Panc1 (cell line): ENCODE results near the gene OGN. TPM values are rescaled to one million over a fixed set of nuclear protein-coding genes. Genes with fewer than 3 reads are reported as not detected.

Source experiments
- ATAC-seq: fragments of 200-7000 bp; cut with Tn5 transposase; 2 replicates; pipeline ENCODE4 v1.9.1; 2020; ENCODE audit warnings: mild to moderate bottlenecking, moderate library complexity
- BruUV-seq: library from RNA; stranded (reverse); fragments of 400-500 nt; replicated peaks from 2 replicates; lab custom pipeline; 2021; lab: Mats Ljungman, UMichigan
- CTCF ChIA-PET: fragments of 300-600 bp; sonication (Branson Sonifier 250); formaldehyde crosslinking; loops from one replicate; lab custom pipeline; 2022; ENCODE audit warnings: antibody characterized with exemption; lab: Charles Lee
- POLR2A ChIA-PET: fragments of 300-600 bp; sonication (Branson Sonifier 250); formaldehyde crosslinking; loops from one replicate; lab custom pipeline; 2022; ENCODE audit warnings: antibody characterized with exemption; lab: Charles Lee
- DNase-seq: peaks from one replicate; pipeline ENCODE4 v3.0.0-alpha.2; 2010; ENCODE audit warnings: low read depth, low spot score
- H3K27ac ChIP-seq: 2 replicates; pipeline ENCODE4 v1.5.1; 2011; ENCODE audit warnings: mild to moderate bottlenecking, low read length, inconsistent platforms
- H3K27me3 ChIP-seq: fragments of 200-500 bp; sonication (Bioruptor generic); 2 replicates; pipeline ENCODE4 v1.6.0; 2014; ENCODE audit warnings: low read length, inconsistent platforms; ENCODE audit not compliant: control insufficient read depth, insufficient read depth
- H3K36me3 ChIP-seq: fragments of 200-500 bp; sonication (Bioruptor generic); 2 replicates; pipeline ENCODE4 v1.5.1; 2014; ENCODE audit warnings: inconsistent platforms, mild to moderate bottlenecking, low read length, moderate library complexity; ENCODE audit not compliant: control insufficient read depth, insufficient read depth
- H3K4me1 ChIP-seq: 2 replicates; pipeline ENCODE4 v1.5.1; 2011; ENCODE audit warnings: inconsistent platforms, mild to moderate bottlenecking, low read length, moderate library complexity; ENCODE audit not compliant: control insufficient read depth, insufficient read depth
- H3K4me3 ChIP-seq, 2 experiments: 2 replicates each; pipeline ENCODE4 v1.5.1; 2011 to 2012; ENCODE audit warnings: low read depth in 2 of 2, low read length in 2 of 2, mild to moderate bottlenecking in 2 of 2, inconsistent platforms in 1 of 2, moderate library complexity in 1 of 2
- H3K9me3 ChIP-seq: fragments of 200-500 bp; sonication (Bioruptor generic); 2 replicates; pipeline ENCODE4 v1.5.1; 2014; ENCODE audit warnings: low read depth, mild to moderate bottlenecking, inconsistent platforms, low read length, moderate library complexity; ENCODE audit not compliant: control insufficient read depth, insufficient read depth
- CTCF ChIP-seq: fragments of 450-650 bp; IDR thresholded peaks from 2 replicates; pipeline ENCODE4 v1.5.1; 2017; ENCODE audit warnings: mild to moderate bottlenecking
- POLR2AphosphoS5 ChIP-seq: IDR thresholded peaks from 2 replicates; pipeline ENCODE4 v1.6.1; 2012; ENCODE audit warnings: mild to moderate bottlenecking, low read depth, low read length, moderate library complexity
- REST ChIP-seq, 2 experiments: IDR thresholded peaks; 2 replicates each; pipeline ENCODE4 v1.6.1; 2011 to 2012; ENCODE audit warnings: low read depth in 2 of 2, control low read depth in 1 of 2, low read length in 1 of 2, mild to moderate bottlenecking in 1 of 2, moderate library complexity in 1 of 2; ENCODE audit not compliant: insufficient read depth in 1 of 2
- SIN3A ChIP-seq: IDR thresholded peaks from 2 replicates; pipeline ENCODE4 v1.6.1; 2012; ENCODE audit warnings: low read depth, mild to moderate bottlenecking, low read length, moderate library complexity, borderline replicate concordance; ENCODE audit not compliant: insufficient read depth
- TCF7L2 ChIP-seq: IDR thresholded peaks from 2 replicates; pipeline ENCODE4 v1.6.1; 2011; ENCODE audit warnings: mild to moderate bottlenecking, low read depth, low read length, inconsistent platforms
- in situ Hi-C: cut with HindIII; loops from 2 replicates; pipeline ENCODE4 v1.10.0; 2016; ENCODE audit warnings: low sequenced_read_pairs, low pct_unique_long_range_greater_than_20kb
- intact Hi-C: fragments of 100-400 bp; cut with micrococcal nuclease; formaldehyde crosslinking; loops from one replicate; pipeline ENCODE4 v1.10.0; 2022; ENCODE audit not compliant: unreplicated experiment
- total RNA-seq: library from RNA; stranded (reverse); gene quantifications from one replicate; pipeline ENCODE4 v1.2.1, GENCODE V29; 2021; ENCODE audit not compliant: unreplicated experiment

The OGN gene
- total RNA-seq, 1 experiment from 2014 or later, result 0.08 TPM

GRCh38 chr9:92425474-92425873 is 21.1 kb upstream of the OGN start:
- no peak for TF ChIP-seq SIN3A
- TF ChIP-seq CTCF, result no peak
- no peak for TF ChIP-seq REST (IDR thresholded peaks at IDR 0.05; ENCODE audit: insufficient read depth in 1 of 2, low read depth in 2 of 2, low read length in 1 of 2)
- TF ChIP-seq POLR2AphosphoS5, result no peak
- no peak for TF ChIP-seq TCF7L2
- Histone ChIP-seq H3K4me3 (no peak overlapping the region), H3K4me1 (no peaks in the 10 kb centered on the region), H3K36me3 (no peaks in the 10 kb centered on the region), H3K9me3 (no peaks in the 10 kb centered on the region), H3K27me3 (no peaks in the 10 kb centered on the region), H3K27ac (no peak overlapping the region)
- DNase-seq, result no peak
- no peak for ATAC-seq
- POLR2A ChIA-PET, result interaction anchor here (0.6 kb wide), 1 partner anchor 93 kb away, joined by 3 read pairs; no protein-coding TSS in a partner anchor
- in situ Hi-C loops, result no loop called here
- BruUV-seq, result no TSS peak
- CTCF ChIA-PET, result interaction anchor here (0.5 kb wide), 1 partner anchor 288 kb away, joined by 3 read pairs; no protein-coding TSS in a partner anchor
- intact Hi-C loops, result no loop called here

- Histone ChIP-seq H3K27ac (no peak within 1 kb of the TSS), H3K9me3 (no peaks in the 10 kb centered on the region), H3K27me3 (no peaks in the 10 kb centered on the region), H3K36me3 (no peaks in the 10 kb centered on the region), H3K4me3 (no peak within 1 kb of the TSS), H3K4me1 (no peaks in the 10 kb centered on the region)
- ChIA-PET CTCF (no interaction called here), POLR2A (no interaction called here)
- ATAC-seq (no peak), DNase-seq (no peak)
- in situ Hi-C loops, result no loop called here
- TF ChIP-seq TCF7L2, result no peak
- no peak for TF ChIP-seq CTCF
- TF ChIP-seq POLR2AphosphoS5, result no peak
- no peak for TF ChIP-seq SIN3A
- TF ChIP-seq REST (IDR thresholded peaks at IDR 0.05; ENCODE audit: insufficient read depth in 1 of 2, low read depth in 2 of 2, low read length in 1 of 2), result no peak
- intact Hi-C loops, result no loop called here
- no TSS peak for BruUV-seq
Measured at GRCh38 chr9:92424340-92424739, 20.0 kb upstream of the OGN start, which contains the start of gene OMD. TSS of gene OMD (minus strand) at chr9:92424471. CDS start at chr9:92417558, 6,913 bp downstream.
